Thoracic aorta (tissue), 2 donors: ENCODE results near the gene MMP11. TPM values are rescaled to one million over a fixed set of nuclear protein-coding genes. Genes with fewer than 3 reads are reported as not detected.

ENCODE experiments used
- ATAC-seq: fragments of 150-250 bp; one replicate; pipeline ENCODE4 v1.8.0; 2017; ENCODE audit warnings: low read depth; ENCODE audit not compliant: insufficient number of reproducible peaks, low FRiP score
- DNase-seq: peaks from one replicate; pipeline ENCODE4 v3.0.0-alpha.2; 2020; ENCODE audit warnings: low spot score
- H3K27ac ChIP-seq, 2 donors: fragments of 200-600 bp; sonication (generic); 1 replicate in 1 of 2; 2 replicates in 1 of 2; pipeline ENCODE4 v1.5.1; 2016; ENCODE audit warnings: mild to moderate bottlenecking in 2 of 2, moderate library complexity in 2 of 2
- H3K27me3 ChIP-seq: fragments of 200-600 bp; sonication (generic); replicated peaks from 2 replicates; pipeline ENCODE4 v1.6.0; 2016; ENCODE audit warnings: mild to moderate bottlenecking; ENCODE audit not compliant: insufficient read depth
- H3K36me3 ChIP-seq: fragments of 200-600 bp; sonication (generic); one replicate; pipeline ENCODE4 v1.5.1; 2016
- H3K4me1 ChIP-seq, 2 donors: fragments of 200-600 bp; sonication (generic); 1 replicate in 1 of 2; 2 replicates in 1 of 2; pipeline versions ENCODE4 v1.5.1 to v1.6.0; 2016; ENCODE audit warnings: low read depth in 2 of 2, mild to moderate bottlenecking in 1 of 2; ENCODE audit not compliant: control insufficient read depth in 1 of 2
- H3K4me3 ChIP-seq: fragments of 200-600 bp; sonication (generic); 2 replicates; pipeline ENCODE4 v1.5.1; 2016; ENCODE audit warnings: mild to moderate bottlenecking
- H3K9me3 ChIP-seq: fragments of 200-600 bp; sonication (generic); 2 replicates; pipeline ENCODE4 v1.5.1; 2016
- CTCF ChIP-seq: fragments of 200-600 bp; sonication (generic); IDR thresholded peaks from one replicate; pipeline ENCODE4 v1.5.1; 2019; ENCODE audit warnings: antibody characterized with exemption
- total RNA-seq, 2 donors: library from RNA; depleted of rRNA; stranded (reverse); fragments of >200 nt; gene quantifications; one replicate each; pipeline versions ENCODE4 v1.1.0 to v1.2.3, GENCODE V29; 2016

MMP11 gene
- total RNA-seq, 2 donors from 2014 or later, result 2.0 to 10.2 TPM

- H3K4me3 ChIP-seq, result no peak overlapping the region
- TF ChIP-seq CTCF, result no peak
- H3K9me3 ChIP-seq, result no peaks in the 10 kb centered on the region
- ATAC-seq (no peak), DNase-seq (no peak)
- H3K27ac ChIP-seq, result no peak overlapping the region
- peaks cover 16 to 33% of the 10 kb centered on the region in 2 donors for H3K4me1 ChIP-seq
- peaks cover 18% of the 10 kb centered on the region for H3K36me3 ChIP-seq
- H3K27me3 ChIP-seq, result no peaks in the 10 kb centered on the region
Observed at GRCh38 chr22:23789121-23789520, 16.5 kb downstream of the MMP11 start.

GRCh38 chr22:23789638-23790037 lies 17.0 kb downstream of the MMP11 start:
- Histone ChIP-seq H3K27ac (no peak overlapping the region), H3K9me3 (no peaks in the 10 kb centered on the region), H3K4me3 (no peak overlapping the region), H3K27me3 (no peaks in the 10 kb centered on the region), H3K4me1 (peaks cover 16 to 33% of the 10 kb centered on the region in 2 donors), H3K36me3 (peaks cover 23% of the 10 kb centered on the region)
- ATAC-seq, result no peak
- DNase-seq, result no peak
- TF ChIP-seq CTCF, result no peak

- Histone ChIP-seq H3K4me1 (peaks cover 15 to 28% of the 10 kb centered on the region in 2 donors), H3K4me3 (no peak overlapping the region), H3K27ac (no peak overlapping the region), H3K9me3 (no peaks in the 10 kb centered on the region), H3K27me3 (no peaks in the 10 kb centered on the region), H3K36me3 (peaks cover 25% of the 10 kb centered on the region)
- no peak for ATAC-seq
- no peak for TF ChIP-seq CTCF
- no peak for DNase-seq
Observed at GRCh38 chr22:23790819-23791737, 18.4 kb downstream of the MMP11 start.

- no peak for DNase-seq
- no peak for TF ChIP-seq CTCF
- Histone ChIP-seq H3K27ac (no peak overlapping the region), H3K4me1 (peaks cover 11 to 24% of the 10 kb centered on the region in 2 donors), H3K36me3 (peaks cover 32% of the 10 kb centered on the region), H3K4me3 (no peak overlapping the region), H3K27me3 (no peaks in the 10 kb centered on the region), H3K9me3 (no peaks in the 10 kb centered on the region)
- no peak for ATAC-seq
Observed at GRCh38 chr22:23791738-23792645, 19.3 kb downstream of the MMP11 start.

GRCh38 chr22:23793326-23793725 lies 20.7 kb downstream of the MMP11 start:
- Histone ChIP-seq H3K4me1 (peaks cover 3 to 15% of the 10 kb centered on the region in 2 donors), H3K36me3 (peaks cover 32% of the 10 kb centered on the region), H3K27me3 (no peaks in the 10 kb centered on the region), H3K9me3 (no peaks in the 10 kb centered on the region), H3K4me3 (no peak overlapping the region), H3K27ac (no peak overlapping the region)
- no peak for ATAC-seq
- no peak for TF ChIP-seq CTCF
- DNase-seq, result no peak
